GM23338 (cell line): Measurements from ENCODE around the gene HES7. TPM values are rescaled to one million over a fixed set of nuclear protein-coding genes. Genes with fewer than 3 reads are reported as not detected.
A peak's percentile ranks its signal among the peaks of the same experiment; 100 is the strongest.

Source experiments
- ATAC-seq: fragments of 200-7000 bp; cut with Tn5 transposase; 3 replicates; pipeline ENCODE4 v1.9.1; 2020
- DNase-seq: peaks from one replicate; pipeline ENCODE4 v3.0.0-alpha.2; 2015; ENCODE audit warnings: low spot score
- H2AFZ ChIP-seq: fragments of 200-600 bp; sonication (generic); 2 replicates; pipeline ENCODE4 v1.8.0; 2016; ENCODE audit warnings: antibody characterized with exemption, mild to moderate bottlenecking, moderate library complexity
- H3F3A ChIP-seq: fragments of 200-600 bp; sonication (generic); replicated peaks from 2 replicates; pipeline ENCODE4 v1.8.0; 2017; ENCODE audit warnings: antibody characterized with exemption, mixed run types, low read depth
- H3K27ac ChIP-seq: fragments of 200-600 bp; sonication (generic); 2 replicates; pipeline ENCODE4 v1.6.1; 2016; ENCODE audit warnings: low read depth
- H3K27me3 ChIP-seq: fragments of 200-600 bp; sonication (generic); 2 replicates; pipeline ENCODE4 v1.8.0; 2016; ENCODE audit warnings: mild to moderate bottlenecking, mixed run types, moderate library complexity; ENCODE audit not compliant: insufficient read depth
- H3K36me3 ChIP-seq: fragments of 200-600 bp; sonication (generic); 2 replicates; pipeline ENCODE4 v1.8.0; 2016; ENCODE audit warnings: mild to moderate bottlenecking; ENCODE audit not compliant: insufficient read depth
- H3K4me1 ChIP-seq: fragments of 200-600 bp; sonication (generic); 2 replicates; pipeline ENCODE4 v1.8.0; 2016; ENCODE audit warnings: mild to moderate bottlenecking, moderate library complexity; ENCODE audit not compliant: insufficient read depth
- H3K4me2 ChIP-seq: fragments of 200-600 bp; sonication (generic); 2 replicates; pipeline ENCODE4 v1.7.1; 2017; ENCODE audit warnings: mixed run types
- H3K4me3 ChIP-seq: fragments of 200-600 bp; sonication (generic); 2 replicates; pipeline ENCODE4 v1.6.1; 2016; ENCODE audit warnings: mixed run types
- H3K79me2 ChIP-seq: fragments of 200-600 bp; sonication (generic); replicated peaks from 2 replicates; pipeline ENCODE4 v1.8.0; 2017; ENCODE audit warnings: mild to moderate bottlenecking; ENCODE audit not compliant: insufficient read depth
- H3K9me2 ChIP-seq: fragments of 200-600 bp; sonication (generic); 2 replicates; pipeline ENCODE4 v1.8.0; 2017; ENCODE audit not compliant: insufficient read depth
- H4K20me1 ChIP-seq: fragments of 200-600 bp; sonication (generic); replicated peaks from 2 replicates; pipeline ENCODE4 v1.8.0; 2017; ENCODE audit warnings: mild to moderate bottlenecking; ENCODE audit not compliant: insufficient read depth
- H3K27ac Mint-ChIP-seq: 2 replicates; pipeline ENCODE4 v1.8.0; 2020; ENCODE audit warnings: inconsistent platforms, mild to moderate bottlenecking, moderate library complexity, mixed read lengths
- H3K27me3 Mint-ChIP-seq: 3 replicates; pipeline ENCODE4 v1.8.0; 2022; ENCODE audit warnings: low read depth, mild to moderate bottlenecking, moderate library complexity, mixed read lengths, inconsistent platforms; ENCODE audit not compliant: insufficient read depth, poor library complexity
- H3K36me3 Mint-ChIP-seq: 3 replicates; pipeline ENCODE4 v1.8.0; 2021; ENCODE audit warnings: low read depth, mild to moderate bottlenecking, inconsistent platforms, moderate library complexity, mixed read lengths
- H3K4me1 Mint-ChIP-seq: 3 replicates; pipeline ENCODE4 v1.8.0; 2020; ENCODE audit warnings: mild to moderate bottlenecking, inconsistent platforms, mixed read lengths
- H3K4me3 Mint-ChIP-seq: 3 replicates; pipeline ENCODE4 v1.8.0; 2021; ENCODE audit warnings: moderate library complexity, mild to moderate bottlenecking, inconsistent platforms, mixed read lengths
- H3K9me3 Mint-ChIP-seq: 3 replicates; pipeline ENCODE4 v1.8.0; 2020; ENCODE audit warnings: moderate library complexity, mild to moderate bottlenecking, inconsistent platforms, mixed read lengths
- CREB1 ChIP-seq: fragments of 250-450 bp; sonication (Bioruptor Pico); IDR thresholded peaks from 2 replicates; pipeline ENCODE4 v1.5.0; 2020; ENCODE audit warnings: low read depth, mild to moderate bottlenecking, moderate library complexity
- CTCF ChIP-seq, 2 experiments: fragments of 200-600 bp in 1 of 2; sonication (generic) in 1 of 2; conservative IDR thresholded peaks; 2 replicates each; pipeline versions ENCODE4 v1.5.1 to v1.6.1; 2016 to 2017; ENCODE audit warnings: antibody characterized with exemption in 2 of 2, low read depth in 2 of 2, mild to moderate bottlenecking in 2 of 2, moderate library complexity in 1 of 2
- EZH2phosphoT487 ChIP-seq: fragments of 200-600 bp; sonication (generic); IDR thresholded peaks from one replicate; pipeline ENCODE4 v1.8.1; 2018; ENCODE audit warnings: antibody characterized with exemption; ENCODE audit not compliant: unreplicated experiment
- JUNB ChIP-seq: IDR thresholded peaks from one replicate; pipeline ENCODE4 v1.6.1; 2016; ENCODE audit warnings: antibody characterized with exemption; ENCODE audit not compliant: unreplicated experiment
- NANOG ChIP-seq: IDR thresholded peaks from 2 replicates; pipeline ENCODE4 v1.6.1; 2016; ENCODE audit warnings: antibody characterized with exemption, borderline replicate concordance
- POLR2AphosphoS5 ChIP-seq: IDR thresholded peaks from 2 replicates; pipeline ENCODE4 v1.6.1; 2016; ENCODE audit warnings: antibody characterized with exemption, low read depth
- REST ChIP-seq: IDR thresholded peaks from one replicate; pipeline ENCODE4 v1.6.1; 2018; ENCODE audit warnings: antibody characterized with exemption; ENCODE audit not compliant: unreplicated experiment
- STAT1 ChIP-seq: IDR thresholded peaks from one replicate; pipeline ENCODE4 v1.6.1; 2016; ENCODE audit warnings: antibody characterized with exemption; ENCODE audit not compliant: unreplicated experiment
- ZNF331 ChIP-seq: fragments of 250-450 bp; sonication (Bioruptor Pico); IDR thresholded peaks from 2 replicates; pipeline ENCODE4 v1.5.0; 2020; ENCODE audit warnings: low read depth, mild to moderate bottlenecking, moderate library complexity
- polyA plus RNA-seq: library from polyadenylated mRNA; unstranded; fragments of >200 nt; fragmentation: Nextera tagmentation; extraction: Ambion mirVana; gene quantifications from 2 replicates; pipeline ENCODE4 v1.2.1, GENCODE V29; 2016
- total RNA-seq: library from RNA; depleted of rRNA; stranded (reverse); fragments of >200 nt; shearing (Covaris generic); gene quantifications from 2 replicates; pipeline ENCODE4 v1.2.3, GENCODE V29; 2014
- TF ChIP-seq, protein P1 (sequence below): fragments of 250-450 bp; sonication (Bioruptor Pico); IDR thresholded peaks from 2 replicates; pipeline ENCODE4 v1.5.0; 2020; ENCODE audit warnings: mild to moderate bottlenecking, moderate library complexity

The HES7 gene
- total and polyA plus RNA-seq, 2 experiments from 2014 or later, result 0.14 TPM; not detected in 1

- no peak overlapping the region for H3K27ac ChIP-seq
- no peak overlapping the region for H3K4me2 ChIP-seq
- ATAC-seq (peak; percentile 37; the same call in 2 of the 3 replicates), DNase-seq (no peak)
- Mint-ChIP-seq H3K27ac (no peak overlapping the region), H3K4me1 (peaks cover 13% of the 10 kb centered on the region), H3K36me3 (no peaks in the 10 kb centered on the region), H3K27me3 (peaks cover 22% of the 10 kb centered on the region), H3K9me3 (no peaks in the 10 kb centered on the region), H3K4me3 (no peak overlapping the region)
- TF ChIP-seq, protein P1, sequence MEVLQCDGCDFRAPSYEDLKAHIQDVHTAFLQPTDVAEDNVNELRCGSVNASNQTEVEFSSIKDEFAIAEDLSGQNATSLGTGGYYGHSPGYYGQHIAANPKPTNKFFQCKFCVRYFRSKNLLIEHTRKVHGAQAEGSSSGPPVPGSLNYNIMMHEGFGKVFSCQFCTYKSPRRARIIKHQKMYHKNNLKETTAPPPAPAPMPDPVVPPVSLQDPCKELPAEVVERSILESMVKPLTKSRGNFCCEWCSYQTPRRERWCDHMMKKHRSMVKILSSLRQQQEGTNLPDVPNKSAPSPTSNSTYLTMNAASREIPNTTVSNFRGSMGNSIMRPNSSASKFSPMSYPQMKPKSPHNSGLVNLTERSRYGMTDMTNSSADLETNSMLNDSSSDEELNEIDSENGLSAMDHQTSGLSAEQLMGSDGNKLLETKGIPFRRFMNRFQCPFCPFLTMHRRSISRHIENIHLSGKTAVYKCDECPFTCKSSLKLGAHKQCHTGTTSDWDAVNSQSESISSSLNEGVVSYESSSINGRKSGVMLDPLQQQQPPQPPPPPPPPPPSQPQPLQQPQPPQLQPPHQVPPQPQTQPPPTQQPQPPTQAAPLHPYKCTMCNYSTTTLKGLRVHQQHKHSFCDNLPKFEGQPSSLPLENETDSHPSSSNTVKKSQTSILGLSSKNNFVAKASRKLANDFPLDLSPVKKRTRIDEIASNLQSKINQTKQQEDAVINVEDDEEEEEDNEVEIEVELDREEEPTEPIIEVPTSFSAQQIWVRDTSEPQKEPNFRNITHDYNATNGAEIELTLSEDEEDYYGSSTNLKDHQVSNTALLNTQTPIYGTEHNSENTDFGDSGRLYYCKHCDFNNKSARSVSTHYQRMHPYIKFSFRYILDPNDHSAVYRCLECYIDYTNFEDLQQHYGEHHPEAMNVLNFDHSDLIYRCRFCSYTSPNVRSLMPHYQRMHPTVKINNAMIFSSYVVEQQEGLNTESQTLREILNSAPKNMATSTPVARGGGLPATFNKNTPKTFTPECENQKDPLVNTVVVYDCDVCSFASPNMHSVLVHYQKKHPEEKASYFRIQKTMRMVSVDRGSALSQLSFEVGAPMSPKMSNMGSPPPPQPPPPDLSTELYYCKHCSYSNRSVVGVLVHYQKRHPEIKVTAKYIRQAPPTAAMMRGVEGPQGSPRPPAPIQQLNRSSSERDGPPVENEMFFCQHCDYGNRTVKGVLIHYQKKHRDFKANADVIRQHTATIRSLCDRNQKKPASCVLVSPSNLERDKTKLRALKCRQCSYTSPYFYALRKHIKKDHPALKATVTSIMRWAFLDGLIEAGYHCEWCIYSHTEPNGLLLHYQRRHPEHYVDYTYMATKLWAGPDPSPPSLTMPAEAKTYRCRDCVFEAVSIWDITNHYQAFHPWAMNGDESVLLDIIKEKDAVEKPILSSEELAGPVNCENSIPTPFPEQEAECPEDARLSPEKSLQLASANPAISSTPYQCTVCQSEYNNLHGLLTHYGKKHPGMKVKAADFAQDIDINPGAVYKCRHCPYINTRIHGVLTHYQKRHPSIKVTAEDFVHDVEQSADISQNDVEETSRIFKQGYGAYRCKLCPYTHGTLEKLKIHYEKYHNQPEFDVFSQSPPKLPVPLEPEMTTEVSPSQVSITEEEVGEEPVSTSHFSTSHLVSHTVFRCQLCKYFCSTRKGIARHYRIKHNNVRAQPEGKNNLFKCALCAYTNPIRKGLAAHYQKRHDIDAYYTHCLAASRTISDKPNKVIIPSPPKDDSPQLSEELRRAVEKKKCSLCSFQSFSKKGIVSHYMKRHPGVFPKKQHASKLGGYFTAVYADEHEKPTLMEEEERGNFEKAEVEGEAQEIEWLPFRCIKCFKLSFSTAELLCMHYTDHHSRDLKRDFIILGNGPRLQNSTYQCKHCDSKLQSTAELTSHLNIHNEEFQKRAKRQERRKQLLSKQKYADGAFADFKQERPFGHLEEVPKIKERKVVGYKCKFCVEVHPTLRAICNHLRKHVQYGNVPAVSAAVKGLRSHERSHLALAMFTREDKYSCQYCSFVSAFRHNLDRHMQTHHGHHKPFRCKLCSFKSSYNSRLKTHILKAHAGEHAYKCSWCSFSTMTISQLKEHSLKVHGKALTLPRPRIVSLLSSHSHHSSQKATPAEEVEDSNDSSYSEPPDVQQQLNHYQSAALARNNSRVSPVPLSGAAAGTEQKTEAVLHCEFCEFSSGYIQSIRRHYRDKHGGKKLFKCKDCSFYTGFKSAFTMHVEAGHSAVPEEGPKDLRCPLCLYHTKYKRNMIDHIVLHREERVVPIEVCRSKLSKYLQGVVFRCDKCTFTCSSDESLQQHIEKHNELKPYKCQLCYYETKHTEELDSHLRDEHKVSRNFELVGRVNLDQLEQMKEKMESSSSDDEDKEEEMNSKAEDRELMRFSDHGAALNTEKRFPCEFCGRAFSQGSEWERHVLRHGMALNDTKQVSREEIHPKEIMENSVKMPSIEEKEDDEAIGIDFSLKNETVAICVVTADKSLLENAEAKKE (CRISPR knock-in tag), result no peak
- TF ChIP-seq CREB1, result no peak
- TF ChIP-seq ZNF331 (CRISPR knock-in tag), result no peak
- no peak for TF ChIP-seq POLR2AphosphoS5
- TF ChIP-seq REST, result no peak
- TF ChIP-seq EZH2phosphoT487, result no peak
- TF ChIP-seq CTCF (conservative IDR thresholded peaks at IDR 0.05; ENCODE audit: low read depth in 2 of 2), result no peak
- no peak for TF ChIP-seq STAT1
- no peak for TF ChIP-seq NANOG
- TF ChIP-seq JUNB, result no peak
- H3F3A ChIP-seq, result no peaks in the 10 kb centered on the region
- no peaks in the 10 kb centered on the region for H3K9me2 ChIP-seq
- no peaks in the 10 kb centered on the region for H3K36me3 ChIP-seq
- no peaks in the 10 kb centered on the region for H3K4me1 ChIP-seq
- H3K79me2 ChIP-seq, result no peaks in the 10 kb centered on the region
- no peak overlapping the region for H3K4me3 ChIP-seq
- no peak overlapping the region for H2AFZ ChIP-seq
- peaks cover 12% of the 10 kb centered on the region; the same call in 1 of the 2 replicates for H3K27me3 ChIP-seq
- no peaks in the 10 kb centered on the region for H4K20me1 ChIP-seq
These were observed 36.0 kb downstream of the HES7 start for GRCh38 chr17:8087952-8088230.
